Heart right ventricle (tissue), 16 donors: Measurements from ENCODE around the gene TRMT11. TPM values are rescaled to one million over a fixed set of nuclear protein-coding genes. Genes with fewer than 3 reads are reported as not detected.
"Not testable (repeated sequence)": the region's sequence is repeated elsewhere in the genome, so short reads cannot be mapped to it uniquely, and the experiment has no call there.

ENCODE experiments used
- ATAC-seq, 8 donors: fragments of 200-7000 bp; cut with Tn5 transposase; one replicate each; pipeline ENCODE4 v1.9.1; 2020; ENCODE audit warnings: mild to moderate bottlenecking in 8 of 8, moderate library complexity in 8 of 8, moderate number of reproducible peaks in 1 of 8
- DNase-seq, 2 donors: peaks; one replicate each; pipeline ENCODE4 v3.0.0-alpha.2; 2020
- H3K27ac ChIP-seq, 10 donors: fragments of 200-600 bp; sonication (generic) in 2 of 10; one replicate each; pipeline versions ENCODE4 v1.5.0 to v1.8.0; 2020 to 2022; ENCODE audit warnings: mild to moderate bottlenecking in 3 of 10
- H3K27me3 ChIP-seq, 7 donors: fragments of 200-600 bp; one replicate each; pipeline ENCODE4 v1.8.0; 2021 to 2022; ENCODE audit warnings: mild to moderate bottlenecking in 2 of 7
- H3K36me3 ChIP-seq, 9 donors: fragments of 200-600 bp; sonication (generic) in 1 of 9; one replicate each; pipeline versions ENCODE4 v1.5.0 to v1.8.0; 2020 to 2022; ENCODE audit warnings: mild to moderate bottlenecking in 2 of 9
- H3K4me1 ChIP-seq, 9 donors: fragments of 200-600 bp; sonication (generic) in 1 of 9; one replicate each; pipeline versions ENCODE4 v1.5.0 to v1.8.0; 2020 to 2022; ENCODE audit warnings: mild to moderate bottlenecking in 4 of 9
- H3K4me3 ChIP-seq, 10 donors: fragments of 200-600 bp; sonication (generic) in 2 of 10; one replicate each; pipeline versions ENCODE4 v1.5.0 to v1.8.0; 2020 to 2022; ENCODE audit warnings: mild to moderate bottlenecking in 7 of 10, moderate library complexity in 2 of 10
- H3K9me3 ChIP-seq, 11 donors: fragments of 200-600 bp in 10 of 11; sonication (generic) in 2 of 11; one replicate each; pipeline versions ENCODE4 v1.5.0 to v1.8.0; 2013 to 2022; ENCODE audit warnings: mild to moderate bottlenecking in 2 of 11, control low read depth in 1 of 11, moderate library complexity in 1 of 11
- WGBS, 2 donors: extraction: QIAGEN DNeasy Blood & Tissue Kit; methylation state at CpG; one replicate each; pipeline ENCODE4 v1.1.7; 2013; ENCODE audit warnings: inconsistent platforms in 1 of 2; 5-methylcytosine and 5-hydroxymethylcytosine counted together
- intact Hi-C, 10 donors: fragments of 100-400 bp; cut with DNase I; formaldehyde crosslinking; loops; one replicate each; pipeline versions ENCODE4 v1.11.1 to v1.14.2; 2022
- polyA plus RNA-seq, 2 donors: library from polyadenylated mRNA; stranded (reverse); fragments of 200-250 nt; gene quantifications; one replicate each; pipeline ENCODE4 v1.2.3, GENCODE V29; 2013
- total RNA-seq, 10 donors: library from RNA; stranded (reverse); fragmentation: NEBNext Ultra II Directional in 3 of 10; extraction: Animal tissue kit (Norgen Biotek cat#: 25700) in 3 of 10; gene quantifications; one replicate each; pipeline versions ENCODE4 v1.2.1 to v1.2.4, GENCODE V29; 2021 to 2023
- TF ChIP-seq, protein P1 (sequence below), 9 donors: fragments of 200-600 bp; sonication (generic) in 2 of 9; IDR thresholded peaks; one replicate each; pipeline versions ENCODE4 v1.5.0 to v1.8.0; 2021 to 2022; ENCODE audit warnings: antibody characterized with exemption in 9 of 9, mild to moderate bottlenecking in 5 of 9, moderate library complexity in 1 of 9
- donor health status: Arrhythmogenic right ventricular cardiomyopathy.
- donor health status: ischemic (EF 13 %, LVEDD 7.1; RV severe dilation, severe dysfunction).
- donor health status: healthy with polysubstance abuse.
- donor health status: DM: no; HTN: yes; CAD: no.
- donor health status: DM: no; HTN: no; CAD: no.
- donor health status: ischemic (EF 25% LVEDD 6.9; RV normal size, moderate dysfunction).
- donor health status: ischemic (EF 25% LVEDD 5.7; RV mildly dilated, moderate dysfunction).
- donor health status: healthy.
- donor health status: DM: yes; HTN: yes; CAD: no.
- donor health status: Ischemic cardiomyopathy.
- donor health status: ischemic (EF 35%, LVEDD 5.7; RV mildly dilated, moderate dysfunction).
- donor health status: nonischemic (EF 11% LVEDD 7.7; RV severe dilation, severe dysfunction).
- donor health status: DM: yes; HTN: yes; CAD: no.
- donor health status: PGD.
- donor health status: ischemic (EF 29% LVEDD 5.4; RV normal size, mild dysfunction).
- donor health status: nonischemic (EF 23%, LVEDD 6.1; RV moderate dilation, normal function).

Gene TRMT11
- total and polyA plus RNA-seq, 12 donors, result 7.2 to 15.8 (median 11.0) TPM

DNA sequence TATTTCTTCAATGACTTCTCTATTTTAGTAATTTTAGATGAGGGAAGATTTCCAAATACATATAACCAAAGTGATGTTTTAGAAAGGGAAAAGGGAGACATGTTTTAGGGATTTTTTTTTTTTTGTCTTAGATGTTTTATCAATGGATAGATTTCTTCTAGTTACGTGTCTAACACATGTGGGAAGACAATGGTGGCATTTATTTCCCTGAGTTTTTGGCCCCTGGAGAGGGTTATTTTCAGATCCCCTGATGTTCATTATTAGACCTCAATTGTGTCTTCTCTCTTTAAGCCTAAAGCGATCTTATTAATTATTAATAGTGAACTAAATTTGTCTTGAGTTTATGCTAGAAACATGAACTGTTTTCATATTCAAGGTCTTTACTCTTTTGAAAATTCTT, 30.3 kb downstream of the TRMT11 start:
- 94 to 95% methylated on average over 2 of the region's 2 CpGs for WGBS, 2 donors
- DNase-seq (no peak), ATAC-seq (no peak)
- Histone ChIP-seq H3K27me3 (no peaks in the 10 kb centered on the region), H3K27ac (no peak overlapping the region), H3K9me3 (no peaks in the 10 kb centered on the region), H3K4me3 (no peak overlapping the region), H3K4me1 (no peaks in the 10 kb centered on the region), H3K36me3 (peaks cover 0 to 89% (median 45%) of the 10 kb centered on the region in 9 donors)
- TF ChIP-seq, protein P1, sequence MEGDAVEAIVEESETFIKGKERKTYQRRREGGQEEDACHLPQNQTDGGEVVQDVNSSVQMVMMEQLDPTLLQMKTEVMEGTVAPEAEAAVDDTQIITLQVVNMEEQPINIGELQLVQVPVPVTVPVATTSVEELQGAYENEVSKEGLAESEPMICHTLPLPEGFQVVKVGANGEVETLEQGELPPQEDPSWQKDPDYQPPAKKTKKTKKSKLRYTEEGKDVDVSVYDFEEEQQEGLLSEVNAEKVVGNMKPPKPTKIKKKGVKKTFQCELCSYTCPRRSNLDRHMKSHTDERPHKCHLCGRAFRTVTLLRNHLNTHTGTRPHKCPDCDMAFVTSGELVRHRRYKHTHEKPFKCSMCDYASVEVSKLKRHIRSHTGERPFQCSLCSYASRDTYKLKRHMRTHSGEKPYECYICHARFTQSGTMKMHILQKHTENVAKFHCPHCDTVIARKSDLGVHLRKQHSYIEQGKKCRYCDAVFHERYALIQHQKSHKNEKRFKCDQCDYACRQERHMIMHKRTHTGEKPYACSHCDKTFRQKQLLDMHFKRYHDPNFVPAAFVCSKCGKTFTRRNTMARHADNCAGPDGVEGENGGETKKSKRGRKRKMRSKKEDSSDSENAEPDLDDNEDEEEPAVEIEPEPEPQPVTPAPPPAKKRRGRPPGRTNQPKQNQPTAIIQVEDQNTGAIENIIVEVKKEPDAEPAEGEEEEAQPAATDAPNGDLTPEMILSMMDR (IDR thresholded peaks at IDR 0.05), result no peak
- intact Hi-C loops, result no loop called here

DNA sequence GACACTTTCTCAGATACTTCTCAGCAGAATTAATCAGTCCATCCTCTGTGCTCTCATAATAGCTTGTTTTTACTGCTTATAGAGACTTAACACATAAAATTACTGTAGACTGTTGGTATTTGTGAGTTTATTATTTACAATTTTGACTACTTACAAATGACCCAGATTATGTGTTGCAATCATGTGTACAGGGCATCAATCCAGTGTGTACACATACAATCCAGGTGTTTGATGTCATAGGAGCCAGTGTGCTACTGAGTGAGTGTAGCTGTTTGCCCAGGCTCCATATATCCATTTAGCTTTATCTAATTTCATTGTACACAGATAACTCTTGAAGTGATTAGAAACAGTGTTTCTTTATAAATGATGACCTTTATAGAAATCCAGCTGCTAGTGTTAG, 31.3 kb downstream of the TRMT11 start:
- intact Hi-C loops, result no loop called here
- no peak overlapping the region for H3K4me3 ChIP-seq
- no peaks in the 10 kb centered on the region for H3K9me3 ChIP-seq
- H3K36me3 ChIP-seq, result peaks cover 0 to 89% (median 44%) of the 10 kb centered on the region in 9 donors
- H3K27me3 ChIP-seq, result no peaks in the 10 kb centered on the region
- no peaks in the 10 kb centered on the region for H3K4me1 ChIP-seq
- DNase-seq (no peak), ATAC-seq (no peak)
- H3K27ac ChIP-seq, result no peak overlapping the region
- TF ChIP-seq, protein P1 (IDR thresholded peaks at IDR 0.05), result no peak

DNA sequence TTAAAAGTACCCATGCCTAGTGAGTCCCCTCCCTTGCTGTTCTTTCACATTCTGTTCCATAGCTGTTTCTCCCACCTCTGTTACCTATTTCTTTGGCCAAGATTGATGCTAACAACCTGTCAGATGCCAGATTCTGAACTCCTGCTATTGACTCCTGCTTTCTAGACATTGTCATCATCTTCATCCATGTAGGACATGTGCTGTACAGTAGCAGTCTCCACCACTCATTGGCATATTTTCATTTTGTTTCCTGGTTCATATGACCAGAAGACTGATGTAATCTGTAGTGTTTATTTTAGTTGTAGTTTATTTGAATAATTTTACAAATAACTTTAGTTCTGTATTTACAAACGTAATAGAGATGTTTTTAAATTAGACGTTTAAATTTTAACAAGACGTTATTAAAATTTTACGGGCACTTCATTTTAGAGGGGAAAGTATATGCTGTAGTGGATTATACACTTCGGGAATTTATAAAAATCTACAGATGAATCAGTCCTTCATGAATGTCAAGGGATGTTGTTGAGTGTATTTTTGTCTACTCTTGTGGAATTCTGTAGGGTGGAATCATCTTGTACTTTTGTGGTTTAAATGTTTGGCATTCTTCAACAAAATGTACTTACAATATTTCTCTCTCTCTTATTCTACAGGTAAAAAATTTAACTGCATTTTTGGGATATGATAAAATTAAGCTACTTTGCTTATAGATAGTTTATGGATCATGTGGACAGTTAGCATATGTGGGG, 34.1 kb downstream of the TRMT11 start:
- Histone ChIP-seq H3K36me3 (peaks cover 0 to 89% (median 27%) of the 10 kb centered on the region in 9 donors), H3K27me3 (no peaks in the 10 kb centered on the region), H3K9me3 (no peaks in the 10 kb centered on the region), H3K4me1 (no peaks in the 10 kb centered on the region), H3K4me3 (no peak overlapping the region), H3K27ac (no peak overlapping the region)
- intact Hi-C loops, result no loop called here
- ATAC-seq (no peak), DNase-seq (no peak)
- 98% methylated on average over 5 of the region's 5 CpGs for WGBS, 2 donors
- TF ChIP-seq, protein P1 (IDR thresholded peaks at IDR 0.05), result no peak

DNA sequence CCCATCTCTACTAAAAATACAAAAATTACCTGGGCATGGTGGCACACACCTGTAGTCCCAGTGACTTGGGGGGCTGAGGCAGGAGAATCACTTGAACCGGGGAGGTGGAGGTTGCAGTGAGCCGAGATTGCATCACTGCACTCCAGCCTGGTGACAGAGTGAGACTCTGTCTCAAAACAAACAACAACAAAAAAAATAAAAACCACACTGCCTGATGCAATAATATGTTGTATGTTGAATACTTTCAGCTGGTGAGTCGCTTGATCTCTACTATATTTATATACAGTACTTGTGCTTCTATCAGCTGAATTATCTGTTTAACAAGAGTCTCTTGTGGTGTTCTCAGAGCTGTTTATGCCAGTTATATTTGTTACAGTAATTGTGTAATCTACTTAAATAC, 37.1 kb downstream of the TRMT11 start:
- intact Hi-C loops, H3K27me3 ChIP-seq, H3K27ac ChIP-seq, H3K9me3 ChIP-seq, H3K4me3 ChIP-seq, DNase-seq, H3K4me1 ChIP-seq, ATAC-seq: not testable (repeated sequence)
- H3K36me3 ChIP-seq, result peaks cover 0 to 96% (median 26%) of the 10 kb centered on the region in 9 donors
- 84 to 87% methylated on average over 3 of the region's 3 CpGs for WGBS, 2 donors

DNA sequence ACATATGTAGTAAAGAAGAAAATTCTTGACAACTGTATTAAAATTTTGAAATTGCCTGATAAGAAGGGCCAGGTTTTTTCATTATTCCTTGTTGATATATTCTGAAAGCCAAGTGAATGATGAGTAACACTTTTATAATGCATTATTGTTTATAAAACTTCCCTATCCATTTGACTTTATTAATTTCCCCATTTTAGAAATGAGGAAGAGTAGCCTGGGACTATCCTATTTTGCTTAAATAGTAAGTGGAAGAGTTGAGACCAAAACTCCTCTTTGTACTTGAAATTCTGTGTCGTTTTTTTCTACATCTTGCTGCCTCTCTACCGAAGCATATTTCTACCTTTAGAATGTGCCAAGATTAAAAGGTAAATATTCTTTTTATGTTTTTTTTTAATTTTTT, 39.7 kb downstream of the TRMT11 start:
- peaks cover 0 to 82% (median 20%) of the 10 kb centered on the region in 9 donors for H3K36me3 ChIP-seq
- peaks cover 0 to 3% (median 0%) of the 10 kb centered on the region in 9 donors for H3K4me1 ChIP-seq

More for the DNA sequence above, 39.7 kb downstream of the TRMT11 start:
- ATAC-seq (no peak), DNase-seq (no peak)
- TF ChIP-seq, protein P1 (IDR thresholded peaks at IDR 0.05), result no peak
- Histone ChIP-seq H3K4me3 (no peak overlapping the region), H3K27ac (no peak overlapping the region), H3K27me3 (no peaks in the 10 kb centered on the region), H3K9me3 (no peaks in the 10 kb centered on the region)
- WGBS, 2 donors, result 93 to 96% methylated on average over 2 of the region's 2 CpGs
- intact Hi-C loops, result no loop called here
